GM10847 (cell line): ENCODE measurements around the gene ATP7B.

Experiments
- POLR2A ChIP-seq: IDR thresholded peaks from 2 replicates; pipeline ENCODE4 v1.6.1; 2011; ENCODE audit not compliant: insufficient read length; ENCODE audit errors: extremely low read depth

The ATP7B gene

GRCh38 chr13:52010890-52011631 lies at the start of gene ATP7B:
TSS of gene ATP7B (minus strand) at chr13:52011450. CDS start at chr13:52011337, 113 bp downstream.
- no peak for TF ChIP-seq POLR2A

- no peak for TF ChIP-seq POLR2A
Observed at GRCh38 chr13:52053460-52053859, 42.2 kb upstream of the ATP7B start.

GRCh38 chr13:52051400-52051799 lies 40.1 kb upstream of the ATP7B start:
- TF ChIP-seq POLR2A = no peak

- no peak for TF ChIP-seq POLR2A
Observed at GRCh38 chr13:52048516-52048915, 37.3 kb upstream of the ATP7B start.

- TF ChIP-seq POLR2A = no peak
Observed at GRCh38 chr13:52047463-52047862, 36.2 kb upstream of the ATP7B start.

GRCh38 chr13:52043675-52044074 lies 32.4 kb upstream of the ATP7B start:
- no peak for TF ChIP-seq POLR2A

GRCh38 chr13:52036037-52036436 lies 24.8 kb upstream of the ATP7B start:
- TF ChIP-seq POLR2A = no peak

GRCh38 chr13:52034616-52035226 lies 23.5 kb upstream of the ATP7B start:
- no peak for TF ChIP-seq POLR2A

- TF ChIP-seq POLR2A = no peak
Observed at GRCh38 chr13:52033039-52033438, 21.8 kb upstream of the ATP7B start.

GRCh38 chr13:52029569-52029968 lies 18.3 kb upstream of the ATP7B start:
- TF ChIP-seq POLR2A = no peak

- TF ChIP-seq POLR2A = no peak
Observed at GRCh38 chr13:52027832-52028231, 16.6 kb upstream of the ATP7B start.

- no peak for TF ChIP-seq POLR2A
Observed at GRCh38 chr13:52026246-52026626, 15.0 kb upstream of the ATP7B start.

GRCh38 chr13:52025475-52026245 lies 14.4 kb upstream of the ATP7B start:
- TF ChIP-seq POLR2A = no peak

GRCh38 chr13:52024481-52024880 lies 13.2 kb upstream of the ATP7B start, which contains the start of gene UTP14C:
TSS of gene UTP14C (plus strand) at chr13:52024691. CDS start at chr13:52028805, 4,114 bp downstream.
- TF ChIP-seq POLR2A = no peak

GRCh38 chr13:52022356-52022755 lies 11.1 kb upstream of the ATP7B start:
- TF ChIP-seq POLR2A = no peak

GRCh38 chr13:52020191-52020590 lies 8.9 kb upstream of the ATP7B start:
- no peak for TF ChIP-seq POLR2A
